Dermis blood vessel endothelial cell (primary cell): ENCODE results near the gene BTBD9. TPM values are rescaled to one million over a fixed set of nuclear protein-coding genes. Genes with fewer than 3 reads are reported as not detected.

Experiments used
- DNase-seq: peaks from one replicate; pipeline ENCODE4 v3.0.0; 2010
- total RNA-seq: library from RNA; depleted of rRNA; stranded (reverse); fragments of >200 nt; gene quantifications from 2 replicates; pipeline ENCODE4 v1.2.3, GENCODE V29; 2014

BTBD9 gene
- total RNA-seq, 1 donor from 2014 or later = 12.1 TPM

- no peak for DNase-seq
Observed at GRCh38 chr6:38552121-38552520, 87.6 kb downstream of the BTBD9 start.

DNA sequence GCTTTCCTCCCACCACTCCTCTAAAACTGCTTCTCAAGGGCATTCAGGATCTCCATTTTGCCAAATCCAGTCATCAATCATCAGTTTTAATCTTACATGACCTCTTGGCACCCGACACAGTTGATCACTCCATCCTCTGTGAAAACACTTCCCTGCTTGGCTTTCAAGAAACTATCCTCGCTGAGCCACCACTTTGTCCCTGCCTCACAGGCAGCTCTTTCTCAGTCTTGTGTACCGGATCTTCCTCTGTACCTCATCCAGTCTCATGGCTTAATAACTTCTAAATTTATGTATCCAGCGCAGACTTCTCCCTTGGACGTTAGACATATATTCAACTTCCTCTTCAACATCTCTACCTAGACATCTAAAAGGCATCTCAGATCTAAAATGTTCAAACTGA lies 89.9 kb downstream of the BTBD9 start:
- no peak for DNase-seq

DNA sequence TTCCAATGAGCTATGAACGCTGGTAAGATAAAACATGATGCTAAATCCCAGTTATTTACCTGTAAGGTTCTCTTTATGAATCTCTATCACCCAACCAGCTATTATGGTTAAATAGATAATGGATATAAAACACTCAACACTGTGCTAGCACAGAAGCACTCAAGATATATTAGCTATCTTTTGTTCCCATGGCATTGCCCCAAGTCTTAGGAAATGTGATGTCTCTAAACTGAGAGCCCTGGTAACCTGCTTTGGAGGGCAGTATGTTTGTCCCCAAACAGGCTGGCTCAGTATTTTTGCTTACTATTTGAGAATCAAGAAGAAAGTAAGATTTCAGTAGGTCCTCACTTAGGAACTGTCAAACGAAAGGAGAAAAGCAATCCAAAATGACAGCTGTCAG lies 90.5 kb downstream of the BTBD9 start:
- no peak for DNase-seq

DNA sequence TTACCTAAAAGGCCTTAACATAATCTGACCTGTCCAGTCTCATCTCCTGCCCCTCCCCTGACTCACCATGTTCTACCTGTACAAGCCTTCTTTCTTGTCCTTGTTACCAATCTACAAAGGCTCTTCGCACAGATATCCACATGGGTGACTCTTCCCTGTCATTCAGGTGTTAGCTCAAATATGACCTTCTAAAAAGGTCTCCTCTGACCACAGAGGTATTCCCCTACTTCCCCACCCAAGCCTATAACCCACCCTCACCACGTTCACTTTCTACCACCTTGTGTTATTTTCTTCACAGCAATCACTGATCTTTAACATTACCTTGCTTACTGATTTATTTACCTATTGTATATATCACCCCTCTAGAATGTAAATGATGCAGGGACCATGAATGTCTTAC lies 96.7 kb downstream of the BTBD9 start:
- DNase-seq = no peak

GRCh38 chr6:38542031-38542430 lies 97.7 kb downstream of the BTBD9 start:
- no peak for DNase-seq

- DNase-seq = no peak
Observed at GRCh38 chr6:38533064-38533463, 106.7 kb downstream of the BTBD9 start.

DNA sequence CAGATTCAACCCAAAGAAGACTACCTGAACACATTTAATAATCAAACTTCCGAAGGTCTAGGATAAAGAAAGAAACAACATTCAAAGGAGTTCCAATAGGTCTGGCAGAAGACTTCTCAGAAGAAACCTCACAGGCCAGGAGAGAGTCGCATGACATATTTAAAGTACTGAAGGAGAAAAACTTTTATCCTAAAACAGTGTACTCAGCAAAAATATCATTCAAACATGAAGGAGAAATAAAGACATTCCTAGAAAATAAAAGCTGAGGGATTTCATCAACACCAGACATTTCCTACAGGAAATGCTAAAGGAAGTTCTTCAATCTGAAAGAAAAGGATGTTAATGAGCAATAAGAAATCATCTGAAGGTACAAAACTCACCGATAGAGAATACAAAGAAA lies 108.6 kb downstream of the BTBD9 start:
- peak; percentile 29 for DNase-seq

DNA sequence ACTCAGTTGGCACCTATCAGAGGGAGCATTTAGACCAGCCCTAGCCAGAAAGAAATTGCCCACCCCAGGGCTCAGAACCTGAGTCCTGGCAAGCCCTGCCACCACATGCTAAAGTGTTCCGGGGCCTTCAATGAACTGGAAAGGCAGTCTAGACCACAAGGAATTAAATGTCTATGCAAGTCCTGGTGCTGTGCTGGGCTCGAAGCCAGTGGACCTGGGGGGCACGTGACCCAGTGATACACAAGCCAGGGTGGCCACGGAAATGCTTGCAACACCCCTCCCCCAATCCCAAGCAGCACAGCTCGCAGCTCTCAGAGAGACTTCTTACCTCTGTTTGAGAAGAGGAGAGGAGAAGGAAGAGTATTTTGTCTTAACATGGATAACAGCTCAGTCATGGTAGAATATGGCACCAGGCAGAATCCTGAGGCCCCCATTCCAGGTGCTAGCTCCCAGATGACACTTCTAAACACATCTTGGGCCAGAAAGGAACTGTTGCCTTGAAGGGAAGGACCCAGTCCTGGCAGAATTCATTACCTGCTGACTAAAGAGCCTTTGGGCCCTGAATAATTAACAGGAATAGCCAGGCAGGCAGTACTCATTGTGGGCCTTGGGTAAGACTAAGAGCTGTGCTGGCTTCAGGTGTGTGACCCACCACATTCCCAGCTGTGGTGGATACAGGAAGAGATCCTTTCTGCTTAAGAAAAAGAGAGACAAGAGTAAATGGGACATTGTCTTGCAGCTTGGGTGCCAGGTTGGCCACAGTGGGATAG lies 111.3 kb downstream of the BTBD9 start:
- no peak for DNase-seq

- peak; percentile 47 for DNase-seq
Observed at GRCh38 chr6:38527371-38527770, 112.4 kb downstream of the BTBD9 start.

DNA sequence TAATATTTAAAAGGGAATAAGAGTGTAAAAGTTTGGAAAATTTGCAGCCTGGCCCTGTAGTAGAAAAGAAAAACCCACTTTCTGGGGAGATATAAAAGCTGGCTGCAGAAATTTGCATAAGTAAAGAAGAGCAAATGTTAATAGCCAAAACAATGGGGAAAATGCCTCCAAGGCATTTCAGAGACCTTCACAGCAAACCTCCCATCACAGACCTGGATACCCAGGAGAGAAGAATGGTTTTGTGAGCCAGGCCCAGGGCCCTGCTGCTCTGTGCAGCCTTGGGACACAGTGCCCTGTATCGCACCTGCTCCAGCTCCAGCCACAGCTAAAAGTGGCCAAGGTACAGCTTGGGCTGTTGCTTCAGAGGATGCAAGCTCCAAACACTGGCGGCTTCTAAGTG lies 113.8 kb downstream of the BTBD9 start:
- DNase-seq = no peak

DNA sequence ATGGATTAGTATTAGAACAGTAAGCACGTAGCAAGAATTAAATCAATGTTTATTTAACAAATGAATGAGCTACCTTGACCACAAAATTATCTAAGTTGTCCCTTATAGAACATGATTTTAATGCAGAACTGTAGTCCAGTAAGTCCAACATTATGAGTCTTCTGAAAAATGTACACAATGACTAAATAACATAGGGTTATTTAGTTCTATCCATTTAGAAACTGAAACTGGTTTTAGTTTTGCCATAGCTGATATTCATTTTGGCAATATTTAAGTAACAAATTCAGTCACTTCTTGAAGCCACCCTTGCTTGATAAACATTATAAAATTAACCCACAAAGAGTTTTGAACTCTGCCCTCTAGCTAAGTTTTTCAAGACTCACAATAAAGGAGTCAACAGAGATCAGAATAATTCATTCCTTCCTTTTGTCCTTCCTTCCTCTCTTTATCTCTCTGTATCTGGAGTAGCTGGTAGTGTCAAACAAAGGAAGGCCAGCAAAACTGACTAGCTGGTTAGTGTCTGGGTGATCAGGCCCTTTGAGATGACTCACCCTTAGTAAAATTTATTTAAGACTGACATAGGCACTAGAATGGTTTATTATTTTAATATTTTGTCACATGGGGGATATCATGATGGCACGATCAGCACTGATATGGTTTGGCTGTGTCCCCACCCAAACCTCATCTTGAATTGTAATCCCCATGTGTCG lies 115.1 kb downstream of the BTBD9 start:
- peak; percentile 16 for DNase-seq

GRCh38 chr6:38522322-38522721 lies 117.4 kb downstream of the BTBD9 start:
- DNase-seq = no peak

- DNase-seq = peak; percentile 46
Observed at GRCh38 chr6:38518511-38519304, 121.0 kb downstream of the BTBD9 start.

- peak; percentile 59 for DNase-seq
Observed at GRCh38 chr6:38517005-38517404, 122.7 kb downstream of the BTBD9 start.

DNA sequence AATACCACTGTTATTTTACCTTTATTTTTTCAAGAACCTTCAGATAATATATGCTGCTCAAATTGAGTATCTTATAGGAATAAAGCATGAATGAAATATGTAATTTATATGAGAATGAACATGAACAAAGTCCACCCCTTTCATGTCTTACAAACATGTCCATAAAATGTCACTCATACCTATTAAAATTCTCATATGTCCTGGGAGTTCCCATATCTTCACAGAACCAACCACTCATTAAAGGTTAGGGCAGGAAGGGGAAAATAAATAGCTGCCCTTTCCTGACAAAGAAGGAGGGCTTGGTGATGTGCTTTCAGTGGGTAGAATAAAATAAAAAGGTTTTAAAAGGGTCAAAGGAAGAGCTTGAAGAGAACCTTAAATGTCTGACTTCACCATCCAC lies 125.3 kb downstream of the BTBD9 start:
- DNase-seq = no peak

- no peak for DNase-seq
Observed at GRCh38 chr6:38512211-38512610, 127.5 kb downstream of the BTBD9 start.

DNA sequence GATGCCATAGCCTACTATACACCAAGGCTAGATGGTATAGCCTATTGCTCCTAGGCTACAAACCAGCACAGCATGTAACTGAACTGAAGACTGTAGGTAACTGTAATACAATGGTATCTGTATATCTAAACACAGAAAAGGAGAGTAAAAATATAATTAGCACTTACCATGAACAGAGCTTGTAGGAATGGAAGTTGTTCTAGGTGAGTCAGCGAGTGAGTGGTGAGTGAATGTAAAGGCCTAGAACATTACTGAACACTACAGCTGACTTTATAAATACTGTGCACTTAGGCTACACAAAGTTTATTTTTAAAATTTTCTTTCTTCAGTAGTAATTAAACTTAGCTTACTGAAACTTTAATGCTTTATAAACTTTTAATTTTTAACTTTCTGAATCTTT lies 129.5 kb downstream of the BTBD9 start:
- no peak for DNase-seq

- no peak for DNase-seq
Observed at GRCh38 chr6:38509713-38510112, 130.0 kb downstream of the BTBD9 start.

DNA sequence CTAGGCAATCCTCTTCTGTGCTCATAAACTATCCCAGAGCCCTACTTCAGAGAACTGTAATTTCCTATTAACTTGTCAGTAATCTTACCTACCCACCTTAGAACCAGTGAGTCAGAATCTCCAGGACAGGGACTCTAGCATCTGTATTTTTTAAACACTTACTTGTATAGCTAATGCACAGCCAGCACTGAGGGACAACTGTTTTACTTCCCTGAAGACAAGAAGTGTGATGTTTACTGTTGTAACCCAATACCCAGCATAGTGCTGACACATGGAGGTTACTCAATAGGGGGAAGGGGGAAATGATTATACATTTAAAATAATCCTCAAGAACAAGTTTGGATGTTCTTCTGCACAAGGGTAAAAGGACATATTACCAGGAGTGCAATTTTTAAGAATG lies 130.8 kb downstream of the BTBD9 start:
- no peak for DNase-seq

DNA sequence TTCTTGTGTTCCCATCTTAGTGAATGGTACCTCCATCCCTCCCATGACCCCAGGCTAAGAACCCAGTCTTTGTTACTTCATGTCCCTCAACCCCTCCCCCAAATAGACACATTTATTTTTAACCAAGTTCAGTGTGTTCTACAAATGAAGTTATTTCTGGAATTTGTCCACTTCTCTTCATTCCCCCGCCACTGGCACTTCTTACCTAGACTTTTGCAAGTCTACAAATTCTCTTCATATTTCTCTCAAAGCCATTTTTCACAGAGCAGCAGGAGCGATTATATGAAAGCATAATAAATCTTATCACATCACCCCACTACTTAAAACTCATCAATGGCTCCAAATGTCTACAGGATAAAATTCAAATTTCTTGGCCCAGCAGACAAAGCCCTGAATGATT lies 131.4 kb downstream of the BTBD9 start:
- no peak for DNase-seq

GRCh38 chr6:38507173-38507572 lies 132.6 kb downstream of the BTBD9 start:
- DNase-seq = no peak

DNA sequence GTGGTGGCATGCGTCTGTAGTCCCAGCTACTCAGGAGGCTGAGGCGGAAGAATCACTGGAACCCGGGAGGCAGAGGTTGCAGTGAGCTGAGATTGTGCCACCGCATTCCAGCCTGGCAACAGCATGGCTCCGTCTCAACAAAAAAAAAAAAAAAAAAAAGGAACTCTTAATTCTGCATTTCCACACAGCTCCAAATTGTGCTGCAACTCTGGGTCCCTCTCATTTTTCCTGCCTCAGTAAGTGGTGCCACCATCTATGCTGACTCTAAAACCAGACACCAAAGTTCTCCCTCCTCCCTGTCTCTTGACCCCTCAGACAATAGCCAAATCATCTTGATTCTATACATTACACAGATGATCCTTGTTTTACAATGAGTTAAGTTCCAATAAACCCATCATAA lies 133.9 kb downstream of the BTBD9 start:
- DNase-seq = no peak

DNA sequence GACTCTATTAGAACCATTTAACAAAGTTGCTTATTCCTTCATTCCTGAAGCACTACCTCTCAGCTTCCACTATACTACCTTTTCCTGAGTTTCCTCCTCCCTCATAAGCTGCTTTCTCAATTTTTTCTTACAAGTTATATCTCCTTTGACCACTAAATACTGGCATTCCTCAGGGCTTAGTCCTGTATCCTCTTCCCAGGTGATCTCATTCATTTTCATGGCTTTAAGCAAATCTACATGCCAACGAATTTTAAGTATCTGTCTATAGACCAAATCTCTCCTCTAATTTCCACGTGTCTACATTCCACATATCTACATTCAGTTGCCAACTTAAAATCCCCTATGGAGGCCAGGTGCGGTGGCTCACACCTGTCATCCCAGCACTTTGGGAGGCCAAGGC lies 134.7 kb downstream of the BTBD9 start:
- DNase-seq = no peak
